Muscle of leg (tissue), 16 donors: ENCODE data around the gene AQP10. TPM values are rescaled to one million over a fixed set of nuclear protein-coding genes. Genes with fewer than 3 reads are reported as not detected.
"Not testable (repeated sequence)": the region's sequence is repeated elsewhere in the genome, so short reads cannot be mapped to it uniquely, and the experiment has no call there.

Experiments
- DNase-seq: peaks from one replicate; pipeline ENCODE4 v3.0.0; 2013
- H3K27ac ChIP-seq: one replicate; pipeline ENCODE4 v1.5.1; 2013; ENCODE audit warnings: mild to moderate bottlenecking, low read length, control low read depth
- H3K27me3 ChIP-seq: one replicate; pipeline ENCODE4 v1.6.1; 2013; ENCODE audit warnings: low read length; ENCODE audit not compliant: control insufficient read depth, insufficient read depth
- H3K36me3 ChIP-seq: one replicate; pipeline ENCODE4 v1.6.1; 2013; ENCODE audit warnings: low read length; ENCODE audit not compliant: control insufficient read depth, insufficient read depth
- H3K4me1 ChIP-seq: one replicate; pipeline ENCODE4 v1.6.1; 2013; ENCODE audit warnings: low read length; ENCODE audit not compliant: control insufficient read depth, insufficient read depth
- H3K4me3 ChIP-seq: one replicate; pipeline ENCODE4 v1.5.1; 2013; ENCODE audit warnings: low read length, control low read depth
- H3K9me3 ChIP-seq: replicated peaks from 2 replicates; pipeline ENCODE4 v1.6.1; 2013; ENCODE audit warnings: low read depth, low read length; ENCODE audit not compliant: control insufficient read depth
- WGBS: methylation state at CpG from one replicate; pipeline ENCODE4 v1.1.5; 2013; ENCODE audit warnings: missing lambda C conversion rate; ENCODE audit not compliant: insufficient coverage; 5-methylcytosine and 5-hydroxymethylcytosine counted together
- long read RNA-seq, 11 donors: transcript quantifications; one replicate each; lab custom pipeline, GENCODE V29; 2026
- polyA plus RNA-seq, 8 donors: library from polyadenylated mRNA; unstranded; fragments of 120-200 nt; gene quantifications; one replicate each; pipeline versions ENCODE4 v1.2.1 to v1.2.3, GENCODE V29; 2013; ENCODE audit warnings: inconsistent platforms in 1 of 8, low replicate concordance in 1 of 8; ENCODE audit not compliant: insufficient read length in 8 of 8, insufficient read depth in 1 of 8
- total RNA-seq: library from RNA; stranded (reverse); fragments of 120-200 nt; gene quantifications from one replicate; pipeline ENCODE4 v1.2.4, GENCODE V29; 2013

The AQP10 gene, protein sequence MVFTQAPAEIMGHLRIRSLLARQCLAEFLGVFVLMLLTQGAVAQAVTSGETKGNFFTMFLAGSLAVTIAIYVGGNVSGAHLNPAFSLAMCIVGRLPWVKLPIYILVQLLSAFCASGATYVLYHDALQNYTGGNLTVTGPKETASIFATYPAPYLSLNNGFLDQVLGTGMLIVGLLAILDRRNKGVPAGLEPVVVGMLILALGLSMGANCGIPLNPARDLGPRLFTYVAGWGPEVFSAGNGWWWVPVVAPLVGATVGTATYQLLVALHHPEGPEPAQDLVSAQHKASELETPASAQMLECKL
- total RNA-seq (0.04 TPM), polyA plus RNA-seq (1 to 10 TPM in 1 of 8 donors, under 1 TPM in 2, not detected in 5; 0.09 to 2.2 (median 0.17) TPM)
- long read RNA-seq, donor 1: 0 reads
- long read RNA-seq, donor 2: 0 reads
- long read RNA-seq, donor 3: 0 reads
- long read RNA-seq, donor 4: 0 reads
- long read RNA-seq, donor 5: 0 reads
- long read RNA-seq, donor 6: 0 reads
- long read RNA-seq, donor 7: 0 reads
- long read RNA-seq, donor 8: 0 reads
- long read RNA-seq, donor 9: 0 reads
- long read RNA-seq, donor 10: 0 reads
- long read RNA-seq, donor 11: 0 reads

DNA sequence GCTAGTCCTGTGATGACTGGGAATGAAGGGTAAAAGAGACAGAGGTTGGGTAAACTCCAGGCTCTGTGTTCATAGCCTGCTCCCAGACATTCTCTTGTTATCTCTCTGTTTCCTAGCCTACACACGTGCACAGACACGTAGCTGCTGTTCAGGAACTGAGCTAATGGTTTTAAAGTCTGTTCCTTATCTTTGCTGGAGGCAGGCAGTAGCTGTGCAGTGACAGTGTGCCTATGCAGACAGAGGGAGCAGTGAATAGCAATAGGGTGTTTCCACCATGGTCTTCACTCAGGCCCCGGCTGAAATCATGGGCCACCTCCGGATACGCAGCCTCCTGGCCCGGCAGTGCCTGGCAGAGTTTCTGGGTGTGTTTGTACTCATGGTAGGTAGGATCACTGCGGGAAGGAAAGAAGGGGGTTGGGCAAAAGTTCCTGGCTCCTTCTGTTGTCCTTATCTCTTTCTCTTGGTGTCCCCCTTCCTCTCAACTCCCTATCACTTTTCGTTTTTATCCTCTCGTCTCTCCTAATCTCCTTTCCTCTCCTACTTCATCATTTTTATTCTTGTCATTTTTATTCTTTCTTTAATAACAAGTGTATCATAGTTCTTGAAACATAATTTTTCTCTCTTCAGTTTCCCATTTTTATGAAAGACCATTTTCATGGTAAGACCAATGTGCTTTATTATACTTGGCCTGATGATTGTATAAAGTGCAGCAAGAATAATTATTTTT, at the start of gene AQP10:
Gene AQP10, plus strand, starts transcription at position 212 of the 727 bp plus-strand sequence. Its CDS starts 63 bp downstream, at position 275.
- Histone ChIP-seq H3K9me3 (peaks cover 2% of the 10 kb centered on the region), H3K4me1 (peaks cover 14% of the 10 kb centered on the region), H3K36me3 (no peaks in the 10 kb centered on the region), H3K27me3 (peaks cover 13% of the 10 kb centered on the region), H3K27ac (no peak within 1 kb of the TSS), H3K4me3 (no peak within 1 kb of the TSS)
- DNase-seq: peak; percentile 10
- 0% methylated on average over 2 of the region's 9 CpGs for WGBS

DNA sequence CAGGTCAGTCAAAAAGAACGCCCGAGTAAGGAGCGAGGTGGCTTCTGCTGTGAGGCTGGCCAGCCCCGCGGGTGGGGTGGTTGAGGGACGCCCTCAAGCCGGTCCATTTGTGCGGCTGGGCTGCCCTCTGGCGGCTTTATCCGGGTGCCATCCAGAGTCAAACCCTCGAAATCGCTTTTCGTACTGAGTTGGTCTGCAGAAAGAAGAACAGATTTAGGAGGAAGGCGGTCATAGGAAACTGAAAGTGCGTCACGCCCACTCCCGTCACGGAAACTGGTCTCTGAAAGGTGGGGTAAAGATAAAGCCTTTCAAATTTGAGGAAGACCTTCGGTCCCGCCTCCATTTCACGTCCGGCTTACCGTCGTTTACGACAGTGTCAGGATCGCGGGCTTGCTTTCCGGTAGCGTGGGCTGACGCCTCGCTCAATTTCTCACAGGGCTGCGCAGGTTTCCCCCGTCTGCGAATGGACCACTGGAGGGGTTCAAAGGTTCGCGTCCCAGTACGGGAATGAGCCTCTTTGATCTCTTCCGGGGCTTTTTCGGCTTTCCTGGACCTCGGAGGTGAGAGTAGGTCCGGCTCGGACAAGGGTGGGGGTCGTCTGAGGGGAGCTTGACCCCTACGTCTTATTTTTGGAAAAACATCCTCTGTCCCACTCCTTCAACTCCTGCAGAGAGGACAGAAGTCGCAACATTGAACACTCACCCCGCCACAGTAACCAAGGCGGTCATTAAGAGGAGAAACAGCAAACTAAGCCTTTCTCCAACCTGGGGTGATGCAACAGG, 48.5 kb upstream of the AQP10 start, which contains the start of gene HAX1:
Gene HAX1, plus strand, starts transcription at position 413 of the 782 bp plus-strand sequence. Its CDS starts 95 bp downstream, at position 508.
- peak within 1 kb of the TSS; percentile 92 for H3K27ac ChIP-seq
- peak; percentile 99 for DNase-seq
- 0% methylated on average over 41 of the region's 47 CpGs for WGBS
- no peaks in the 10 kb centered on the region for H3K27me3 ChIP-seq
- peaks cover 14% of the 10 kb centered on the region for H3K4me1 ChIP-seq
- H3K9me3 ChIP-seq: no peaks in the 10 kb centered on the region
- peak within 1 kb of the TSS; percentile 83 for H3K4me3 ChIP-seq
- peaks cover 41% of the 10 kb centered on the region for H3K36me3 ChIP-seq

DNA sequence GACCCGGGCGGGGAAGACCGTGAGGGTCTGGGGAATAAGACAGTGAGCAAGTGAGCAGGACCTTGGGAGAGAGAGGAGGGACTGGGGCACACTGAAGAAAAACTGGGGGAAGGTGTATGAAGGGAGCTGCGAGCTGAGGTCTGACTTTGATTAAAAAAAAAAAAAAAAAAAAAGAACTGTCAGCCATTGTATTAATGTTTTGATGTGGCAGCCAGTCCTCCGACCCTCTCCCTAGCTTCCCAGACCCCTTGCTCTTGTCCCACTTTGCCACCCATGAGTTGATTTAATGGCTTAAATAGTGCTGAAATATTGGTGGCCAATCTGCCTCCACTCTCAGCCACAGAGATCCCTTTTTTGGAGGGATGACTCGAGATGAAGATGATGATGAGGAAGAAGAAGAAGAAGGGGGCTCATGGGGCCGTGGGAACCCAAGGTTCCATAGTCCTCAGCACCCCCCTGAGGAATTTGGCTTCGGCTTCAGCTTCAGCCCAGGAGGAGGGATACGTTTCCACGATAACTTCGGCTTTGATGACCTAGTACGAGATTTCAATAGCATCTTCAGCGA, 47.8 kb upstream of the AQP10 start:
- DNase-seq: peak; percentile 9
- Histone ChIP-seq H3K36me3 (peaks cover 38% of the 10 kb centered on the region), H3K9me3 (no peaks in the 10 kb centered on the region), H3K4me1 (peaks cover 14% of the 10 kb centered on the region), H3K27ac (peak overlapping the region; percentile 92), H3K27me3 (no peaks in the 10 kb centered on the region), H3K4me3 (peak overlapping the region; percentile 83)
- WGBS: 61% methylated on average over 9 of the region's 13 CpGs

DNA sequence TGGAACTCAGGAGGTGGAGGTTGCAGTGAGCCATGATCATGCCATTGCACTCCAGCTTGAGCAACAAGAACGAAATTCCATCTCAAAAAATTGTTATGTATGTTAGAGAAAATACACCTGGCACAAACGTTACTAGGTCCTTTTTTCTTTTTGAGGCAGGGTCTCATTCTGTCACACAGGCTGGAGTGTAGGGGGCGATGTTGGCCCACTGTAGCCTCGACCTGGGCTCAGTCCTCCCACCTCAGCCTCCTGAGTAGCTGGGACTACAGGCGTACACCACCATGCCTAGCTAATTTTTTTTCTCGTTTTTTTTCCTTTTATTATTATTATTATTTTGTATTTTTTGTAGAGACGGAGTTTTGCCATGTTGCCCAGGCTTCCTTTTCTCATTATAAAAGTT, 44.1 kb upstream of the AQP10 start:
- no peak for DNase-seq
- WGBS: 50% methylated on average over 1 of the region's 7 CpGs
- Histone ChIP-seq H3K36me3 (peaks cover 14% of the 10 kb centered on the region), H3K27ac (no peak overlapping the region), H3K4me1 (peaks cover 11% of the 10 kb centered on the region), H3K9me3 (no peaks in the 10 kb centered on the region), H3K27me3 (no peaks in the 10 kb centered on the region), H3K4me3 (no peak overlapping the region)

DNA sequence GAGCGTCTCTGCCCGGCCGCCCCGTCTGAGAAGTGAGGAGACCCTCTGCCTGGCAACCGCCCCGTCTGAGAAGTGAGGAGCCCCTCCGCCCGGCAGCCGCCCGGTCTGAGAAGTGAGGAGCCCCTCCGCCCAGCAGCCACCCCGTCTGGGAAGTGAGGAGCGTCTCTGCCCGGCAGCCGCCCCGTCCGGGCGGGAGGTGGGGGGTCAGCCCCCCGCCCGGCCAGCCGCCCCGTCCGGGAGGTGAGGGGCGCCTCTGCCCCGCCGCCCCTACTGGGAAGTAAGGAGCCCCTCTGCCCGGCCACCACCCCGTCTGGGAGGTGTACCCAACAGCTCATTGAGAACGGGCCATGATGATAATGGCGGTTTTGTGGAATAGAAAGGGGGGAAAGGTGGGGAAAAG, 33.3 kb upstream of the AQP10 start:
- not testable (repeated sequence) for H3K4me1 ChIP-seq, DNase-seq, H3K36me3 ChIP-seq, H3K27ac ChIP-seq, H3K9me3 ChIP-seq, H3K27me3 ChIP-seq, H3K4me3 ChIP-seq
- no CpG with 5 or more reads among the region's 30 CpGs for WGBS

DNA sequence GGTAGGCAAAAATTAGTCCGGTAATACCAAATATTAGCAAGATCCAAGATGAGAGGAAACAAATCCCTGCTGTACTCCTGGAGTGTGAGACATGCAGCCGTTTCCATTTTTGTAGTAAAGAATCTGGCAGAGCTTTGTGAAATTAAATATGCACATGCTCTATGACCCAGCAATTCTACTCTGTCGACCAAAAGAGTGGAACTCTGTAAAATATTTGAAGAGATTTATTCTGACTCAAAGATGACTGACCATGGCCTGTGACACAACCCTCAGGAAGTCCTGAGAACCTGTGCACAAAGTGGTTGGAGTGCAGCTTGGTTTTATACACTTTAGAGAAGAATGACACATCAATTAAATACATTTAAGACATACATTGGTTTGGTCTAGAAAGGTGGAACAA, 32.2 kb upstream of the AQP10 start:
- Histone ChIP-seq H3K36me3 (no peaks in the 10 kb centered on the region), H3K27me3 (no peaks in the 10 kb centered on the region), H3K27ac (no peak overlapping the region), H3K4me3 (no peak overlapping the region), H3K4me1 (no peaks in the 10 kb centered on the region), H3K9me3 (no peaks in the 10 kb centered on the region)
- WGBS: no CpG with 5 or more reads among the region's 3 CpGs
- no peak for DNase-seq

DNA sequence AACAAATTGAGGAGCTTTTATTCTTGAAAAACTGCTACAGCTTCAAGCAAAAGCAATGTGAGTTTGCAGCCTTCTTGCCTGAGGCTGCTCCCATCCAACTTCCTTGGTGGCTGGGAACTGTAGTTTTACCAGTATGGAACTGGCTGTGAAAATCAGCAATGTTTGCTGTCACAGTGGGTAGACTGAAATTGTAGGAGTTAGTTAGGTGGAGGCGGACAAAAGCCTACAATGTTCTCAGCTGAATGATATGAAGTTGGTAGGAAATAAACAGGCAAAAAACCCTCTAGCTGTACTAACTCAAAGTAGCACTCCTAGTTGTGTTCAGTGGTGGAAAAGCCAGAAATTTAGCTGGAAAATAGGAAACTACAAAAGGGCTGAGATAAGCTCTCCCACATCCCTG, 30.0 kb upstream of the AQP10 start:
- DNase-seq: no peak
- no peaks in the 10 kb centered on the region for H3K4me1 ChIP-seq
- no peak overlapping the region for H3K4me3 ChIP-seq
- no peaks in the 10 kb centered on the region for H3K36me3 ChIP-seq
- H3K27me3 ChIP-seq: no peaks in the 10 kb centered on the region
- peaks cover 7% of the 10 kb centered on the region for H3K9me3 ChIP-seq
- H3K27ac ChIP-seq: no peak overlapping the region
- no CpG with 5 or more reads among the region's 1 CpG for WGBS

DNA sequence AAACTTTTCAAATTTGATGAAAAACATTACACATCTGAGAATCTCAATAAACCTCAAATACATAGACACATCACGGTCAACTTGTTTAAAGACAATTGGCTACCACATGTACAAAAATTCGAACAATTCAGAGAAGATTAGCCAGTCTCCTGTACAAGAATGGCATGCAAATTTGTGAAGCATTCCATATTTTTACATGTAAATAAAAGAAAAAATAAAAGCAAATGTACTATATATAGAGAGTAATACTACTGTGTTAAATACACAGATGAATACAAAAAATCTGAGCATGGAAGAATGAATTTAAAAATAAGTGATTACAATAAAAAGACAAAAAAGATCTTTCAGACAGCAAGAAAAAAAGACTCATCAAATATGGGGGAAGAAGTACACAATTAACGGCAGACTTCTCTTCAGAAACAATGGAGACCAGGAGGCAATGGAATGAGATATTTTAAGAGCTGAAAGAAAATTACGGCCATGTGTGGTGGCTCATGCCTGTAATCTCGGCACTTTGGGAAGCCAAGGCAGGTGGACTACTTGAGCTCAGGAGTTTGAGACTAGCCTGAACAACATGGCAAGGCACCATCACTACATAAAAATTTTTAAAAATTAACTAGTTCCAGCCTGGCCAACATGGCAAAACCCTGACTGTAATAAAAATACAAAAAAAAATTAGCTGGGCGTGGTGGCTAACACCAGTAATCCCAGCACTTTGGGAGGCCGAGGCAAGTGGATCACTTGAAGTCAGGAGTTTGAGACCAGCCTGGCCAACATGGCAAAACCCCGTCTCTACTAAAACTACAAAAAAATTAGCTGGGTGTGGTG, 25.3 kb upstream of the AQP10 start:
- H3K9me3 ChIP-seq: peaks cover 7% of the 10 kb centered on the region
- H3K4me1 ChIP-seq: no peaks in the 10 kb centered on the region
- no peaks in the 10 kb centered on the region for H3K36me3 ChIP-seq
- DNase-seq: no peak
- H3K4me3 ChIP-seq: no peak overlapping the region
- WGBS: no CpG with 5 or more reads among the region's 8 CpGs
- H3K27ac ChIP-seq: no peak overlapping the region
- no peaks in the 10 kb centered on the region for H3K27me3 ChIP-seq

DNA sequence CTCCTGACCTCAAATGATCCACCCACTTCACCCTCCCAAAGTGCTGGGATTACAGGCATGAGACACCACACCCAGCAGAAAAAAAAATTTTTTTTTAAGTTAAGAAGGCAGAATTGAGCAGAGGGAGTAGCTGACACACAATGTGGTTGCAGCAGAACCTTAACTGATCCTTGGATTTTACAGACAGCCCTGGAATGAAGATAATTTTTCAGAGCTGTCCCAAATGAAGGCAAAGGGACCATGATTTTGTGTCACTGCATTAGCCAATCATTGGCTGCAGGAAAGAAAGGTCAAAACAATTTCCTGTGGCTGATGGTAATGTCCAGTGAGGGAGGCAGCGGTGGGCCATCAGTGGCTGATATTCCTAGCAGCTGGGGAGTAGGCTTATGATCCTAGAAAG, 19.3 kb upstream of the AQP10 start:
- H3K27ac ChIP-seq: no peak overlapping the region
- H3K36me3 ChIP-seq: no peaks in the 10 kb centered on the region
- H3K27me3 ChIP-seq: no peaks in the 10 kb centered on the region
- no peaks in the 10 kb centered on the region for H3K9me3 ChIP-seq
- H3K4me3 ChIP-seq: no peak overlapping the region
- no peak for DNase-seq
- H3K4me1 ChIP-seq: no peaks in the 10 kb centered on the region
- WGBS: no CpG with 5 or more reads among the region's 1 CpG
